H1 (cell line): ENCODE results near the gene IL12B. TPM values are rescaled to one million over a fixed set of nuclear protein-coding genes. Genes with fewer than 3 reads are reported as not detected.

Experiments used
- CHD1 ChIP-seq: IDR thresholded peaks from 2 replicates; pipeline ENCODE4 v1.6.1; 2012; ENCODE audit warnings: low read depth, low read length, improper control_type of control experiment
- CREB1 ChIP-seq: IDR thresholded peaks from 2 replicates; pipeline ENCODE4 v1.6.1; 2012; ENCODE audit warnings: inconsistent platforms
- EZH2 ChIP-seq: fragments of 200-600 bp; sonication (generic); IDR thresholded peaks from 2 replicates; pipeline ENCODE4 v1.7.1; 2012; ENCODE audit warnings: low read depth, mild to moderate bottlenecking, moderate library complexity, low read length, inconsistent platforms; ENCODE audit not compliant: severe bottlenecking
- NANOG ChIP-seq: IDR thresholded peaks from 2 replicates; pipeline ENCODE4 v1.6.1; 2011; ENCODE audit warnings: low read length, low read depth, mild to moderate bottlenecking, inconsistent platforms; ENCODE audit not compliant: insufficient read depth, poor library complexity, severe bottlenecking
- RBBP5 ChIP-seq: IDR thresholded peaks from 2 replicates; pipeline ENCODE4 v1.7.1; 2012; ENCODE audit warnings: low read depth, mild to moderate bottlenecking, inconsistent platforms, low read length, moderate library complexity, borderline replicate concordance
- RNF2 ChIP-seq: fragments of 200-900, 300-1000 bp; sonication (generic); IDR thresholded peaks from 2 replicates; pipeline ENCODE4 v1.7.1; 2016; ENCODE audit warnings: borderline replicate concordance, low read depth, mild to moderate bottlenecking, antibody characterized with exemption, low read length; ENCODE audit not compliant: poor library complexity, severe bottlenecking; ENCODE audit errors: missing control alignments
- polyA plus RNA-seq, 7 experiments: library from polyadenylated mRNA; depleted of rRNA in 3 of 7; stranded (reverse) in 5 of 7; unstranded in 2 of 7; fragments of >200 nt in 5 of 7; fragments of 200-250 nt in 2 of 7; gene quantifications; 1 replicate in 5 of 7; 2 replicates in 1 of 7; 4 replicates in 1 of 7; pipeline versions ENCODE4 v1.2.1 to v1.2.3, GENCODE V29; 2011 to 2013; ENCODE audit warnings: missing spikeins in 2 of 7, mixed read lengths in 2 of 7
- total RNA-seq: library from RNA; stranded (reverse); fragmentation: NEBNext Ultra II Directional; extraction: Animal tissue kit (Norgen Biotek cat#: 25700); gene quantifications from 2 replicates; pipeline ENCODE4 v1.2.1, GENCODE V29; 2021

IL12B gene
- total and polyA plus RNA-seq, 2 of the 8 experiments (the other 6 are each of a cell fraction or from before 2014, with no cell fraction given): not detected

GRCh38 chr5:159340511-159340910 lies 10.2 kb upstream of the IL12B start (continued):
- no peak for TF ChIP-seq EZH2
- no peak for TF ChIP-seq RNF2
- TF ChIP-seq RBBP5: no peak
- no peak for TF ChIP-seq NANOG
- TF ChIP-seq CHD1: no peak
- no peak for TF ChIP-seq CREB1
